ENCODE results near the gene THAP6. TPM values are rescaled to one million over a fixed set of nuclear protein-coding genes. Genes with fewer than 3 reads are reported as not detected.
A peak's percentile ranks its signal among the peaks of the same experiment; 100 is the strongest.
"Not testable (repeated sequence)": the region's sequence is repeated elsewhere in the genome, so short reads cannot be mapped to it uniquely, and the experiment has no call there.

THAP6 gene
- total RNA-seq, 8 experiments from 2014 or later: 13.4 to 26.5 (median 19.5) TPM

DNA sequence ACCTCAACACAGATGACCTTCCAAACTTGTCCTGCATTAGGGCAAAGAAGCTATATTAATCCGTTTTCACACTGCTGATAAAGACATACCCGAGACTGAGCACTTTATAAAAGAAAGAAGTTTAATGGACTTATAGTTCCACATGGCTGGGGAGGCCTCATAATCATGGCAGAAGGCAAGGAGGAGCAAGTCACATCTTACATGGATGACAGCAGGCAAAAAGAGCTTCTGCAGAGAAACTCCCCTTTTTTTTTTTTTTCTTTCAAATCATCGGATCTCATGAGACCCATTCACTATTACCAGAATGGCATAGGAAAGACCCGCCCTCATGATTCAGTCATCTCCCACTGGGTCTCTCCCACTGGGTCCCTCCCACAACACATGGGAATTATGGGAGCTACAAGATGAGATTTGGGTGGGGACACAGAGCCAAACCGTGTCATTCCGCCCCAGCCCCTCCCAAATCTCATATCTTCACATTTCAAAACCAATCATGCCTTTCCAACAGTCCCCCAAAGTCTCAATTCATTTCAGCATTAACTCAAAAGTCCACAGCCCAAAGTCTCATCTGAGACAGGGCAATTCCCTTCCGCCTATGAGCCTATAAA is 17.4 kb downstream of the THAP6 start:
- in situ Hi-C loops (cut with MboI; ENCODE audit: low pct_unique_long_range_greater_than_20kb in 2 of 9, low sequenced_read_pairs in 9 of 9, unreplicated experiment in 9 of 9); H3K4me3 ChIP-seq; H3K4me1 ChIP-seq (replicated peaks in 1 of 2); H3K27ac ChIP-seq; ATAC-seq (replicated peaks in 6 of 8): not testable (repeated sequence)
- 60 to 100% (median 100%) methylated on average over 1 to 6 of the region's 7 CpGs for WGBS, 10 experiments

DNA sequence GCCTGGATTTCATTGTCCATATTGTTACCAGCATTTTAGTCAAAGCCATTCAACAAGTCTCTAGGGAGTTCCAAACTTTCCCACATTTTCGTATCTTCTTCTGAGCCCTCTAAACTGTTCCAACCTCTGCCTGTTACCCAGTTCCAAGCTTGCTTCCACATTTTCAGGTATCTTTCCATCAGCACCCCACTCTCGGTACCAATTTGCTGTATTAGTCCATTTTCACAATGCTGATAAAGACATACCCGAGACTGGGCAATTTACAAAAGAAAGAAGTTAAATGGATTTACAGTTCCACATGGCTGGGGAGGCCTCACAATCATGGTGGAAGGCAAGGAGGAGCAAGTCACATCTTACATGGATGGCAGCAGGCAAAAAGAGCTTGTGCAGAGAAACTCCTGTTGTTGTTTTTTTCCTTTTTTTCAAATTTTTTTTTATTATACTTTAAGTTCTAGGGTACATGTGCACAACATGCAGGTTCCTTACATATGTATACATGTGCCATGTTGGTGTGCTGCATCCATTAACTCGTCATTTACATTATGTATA is 19.1 kb downstream of the THAP6 start:
- H3K4me3 ChIP-seq; in situ Hi-C loops (cut with MboI; ENCODE audit: low pct_unique_long_range_greater_than_20kb in 2 of 9, low sequenced_read_pairs in 9 of 9, unreplicated experiment in 9 of 9); H3K4me1 ChIP-seq (replicated peaks in 1 of 2); ATAC-seq (replicated peaks in 6 of 8); H3K27ac ChIP-seq: not testable (repeated sequence)
- WGBS, 10 experiments: 90 to 100% (median 96%) methylated on average over 2 to 4 of the region's 4 CpGs; no CpG with 5 or more reads in 1 of the 10 experiments

DNA sequence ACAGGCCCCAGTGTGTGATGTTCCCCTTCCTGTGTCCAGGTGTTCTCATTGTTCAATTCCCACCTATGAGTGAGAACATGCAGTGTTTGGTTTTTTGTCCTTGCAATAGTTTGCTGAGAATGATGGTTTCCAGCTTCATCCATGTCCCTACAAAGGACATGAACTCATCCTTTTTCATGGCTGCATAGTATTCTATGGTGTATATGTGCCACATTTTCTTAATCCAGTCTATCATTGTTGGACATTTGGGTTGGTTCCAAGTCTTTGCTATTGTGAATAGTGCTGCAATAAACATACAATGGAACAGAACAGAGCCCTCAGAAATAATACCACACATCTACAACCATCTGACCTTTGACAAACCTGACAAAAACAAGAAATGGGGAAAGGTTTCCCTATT is 19.7 kb downstream of the THAP6 start:
- H3K4me3 ChIP-seq; in situ Hi-C loops (cut with MboI; ENCODE audit: low pct_unique_long_range_greater_than_20kb in 2 of 9, low sequenced_read_pairs in 9 of 9, unreplicated experiment in 9 of 9); H3K27ac ChIP-seq; H3K4me1 ChIP-seq (replicated peaks in 1 of 2); ATAC-seq (replicated peaks in 6 of 8): not testable (repeated sequence)

DNA sequence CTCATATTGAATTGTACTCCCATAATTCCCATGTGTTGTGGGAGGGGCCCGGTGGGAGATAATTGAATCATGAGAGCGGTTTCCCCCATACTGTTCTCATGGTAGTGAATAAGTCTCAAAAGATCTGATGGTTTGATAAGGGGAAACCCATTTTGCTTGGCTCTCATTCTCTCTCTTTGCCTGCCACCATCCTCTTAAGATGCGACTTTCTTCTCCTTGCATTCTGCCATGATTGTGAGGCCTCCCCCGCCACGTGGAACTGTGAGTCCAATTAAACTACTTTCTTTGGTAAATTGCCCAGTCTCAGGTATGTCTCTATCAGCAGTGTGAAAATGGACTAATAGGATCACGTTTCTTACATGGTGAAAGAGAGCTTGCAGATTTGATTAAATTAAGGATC is 23.0 kb downstream of the THAP6 start:
- H3K4me3 ChIP-seq; H3K4me1 ChIP-seq (replicated peaks in 1 of 2); H3K27ac ChIP-seq; in situ Hi-C loops (cut with MboI; ENCODE audit: low pct_unique_long_range_greater_than_20kb in 2 of 9, low sequenced_read_pairs in 9 of 9, unreplicated experiment in 9 of 9); ATAC-seq (replicated peaks in 6 of 8): not testable (repeated sequence)
- 80 to 100% (median 94%) methylated on average over 1 to 5 of the region's 6 CpGs; no CpG with 5 or more reads in 2 of the 10 experiments for WGBS, 10 experiments

DNA sequence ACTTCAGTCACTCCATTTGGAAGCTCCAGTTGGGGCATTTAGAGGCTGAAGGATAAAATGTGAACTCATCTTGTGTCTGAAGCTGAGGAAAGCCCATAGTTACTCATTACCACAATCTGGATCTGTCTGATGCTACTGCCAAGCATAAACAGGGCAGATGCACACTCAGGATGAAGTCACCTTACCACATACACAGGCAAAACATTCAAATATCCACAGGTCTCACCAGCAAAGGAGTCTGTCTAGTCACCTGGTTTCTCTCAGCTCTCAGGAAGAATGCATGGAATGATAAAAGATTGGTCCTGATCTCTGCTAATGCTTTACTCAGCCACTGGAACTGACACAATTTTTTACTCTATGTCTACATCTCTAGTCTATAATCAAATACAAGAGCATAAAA is 28.6 kb downstream of the THAP6 start:
- in situ Hi-C loops (cut with MboI; ENCODE audit: low pct_unique_long_range_greater_than_20kb in 2 of 9, low sequenced_read_pairs in 9 of 9, unreplicated experiment in 9 of 9): no loop called here
- no peaks in the 10 kb centered on the region for H3K4me1 ChIP-seq (replicated peaks in 1 of 2)
- ATAC-seq (replicated peaks in 6 of 8): no peak
- no peak overlapping the region for H3K4me3 ChIP-seq
- no peak overlapping the region for H3K27ac ChIP-seq

DNA sequence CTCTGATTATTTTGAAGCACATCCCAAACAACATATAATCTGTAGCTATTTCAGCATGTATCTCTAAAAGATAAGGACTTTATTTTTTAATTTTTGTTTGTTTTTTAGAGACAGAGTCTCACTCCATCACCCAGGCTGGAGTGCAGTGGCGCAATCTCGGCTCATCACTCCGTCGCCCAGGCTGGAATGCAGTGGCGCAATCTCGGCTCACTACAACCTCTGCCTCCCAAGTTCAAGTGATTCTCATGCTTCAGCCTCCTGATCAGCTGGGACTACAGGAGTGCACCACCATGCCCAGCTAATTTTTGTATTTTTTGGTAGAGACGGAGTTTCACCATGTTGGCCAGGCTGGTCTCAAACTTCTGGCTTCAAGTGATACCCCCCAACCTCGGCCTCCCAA is 29.9 kb downstream of the THAP6 start:
- ATAC-seq (replicated peaks in 6 of 8); H3K4me3 ChIP-seq; H3K4me1 ChIP-seq (replicated peaks in 1 of 2); in situ Hi-C loops (cut with MboI; ENCODE audit: low pct_unique_long_range_greater_than_20kb in 2 of 9, low sequenced_read_pairs in 9 of 9, unreplicated experiment in 9 of 9); H3K27ac ChIP-seq: not testable (repeated sequence)
- WGBS, 10 experiments: 80 to 100% (median 96%) methylated on average over 2 to 7 of the region's 8 CpGs; no CpG with 5 or more reads in 3 of the 10 experiments

DNA sequence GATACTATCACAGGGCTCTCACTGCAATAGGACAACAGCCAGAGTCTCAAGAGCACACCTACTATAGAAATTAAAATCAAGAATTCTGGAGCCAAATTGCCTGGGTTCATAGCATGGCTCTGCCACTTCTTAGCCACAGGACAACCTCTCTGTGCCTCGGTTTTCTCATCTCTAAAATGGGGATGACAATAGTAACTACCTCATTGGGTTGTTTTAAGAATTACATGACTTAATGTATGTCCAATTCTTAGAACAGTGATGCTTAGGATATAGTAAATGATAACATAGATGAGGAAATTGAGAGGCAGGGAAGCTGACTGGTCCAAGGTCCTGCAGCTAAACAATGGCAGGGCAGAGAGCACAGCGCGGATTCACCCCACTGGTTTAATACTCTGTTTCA is 30.6 kb downstream of the THAP6 start:
- Histone ChIP-seq H3K4me3 (no peak overlapping the region), H3K4me1 (replicated peaks in 1 of 2) (no peaks in the 10 kb centered on the region), H3K27ac (no peak overlapping the region)
- 29 to 100% (median 87%) methylated on average over 1 to 3 of the region's 3 CpGs; no CpG with 5 or more reads in 1 of the 10 experiments for WGBS, 10 experiments
- no peak for ATAC-seq (replicated peaks in 6 of 8)
- in situ Hi-C loops (cut with MboI; ENCODE audit: low pct_unique_long_range_greater_than_20kb in 2 of 9, low sequenced_read_pairs in 9 of 9, unreplicated experiment in 9 of 9): no loop called here

DNA sequence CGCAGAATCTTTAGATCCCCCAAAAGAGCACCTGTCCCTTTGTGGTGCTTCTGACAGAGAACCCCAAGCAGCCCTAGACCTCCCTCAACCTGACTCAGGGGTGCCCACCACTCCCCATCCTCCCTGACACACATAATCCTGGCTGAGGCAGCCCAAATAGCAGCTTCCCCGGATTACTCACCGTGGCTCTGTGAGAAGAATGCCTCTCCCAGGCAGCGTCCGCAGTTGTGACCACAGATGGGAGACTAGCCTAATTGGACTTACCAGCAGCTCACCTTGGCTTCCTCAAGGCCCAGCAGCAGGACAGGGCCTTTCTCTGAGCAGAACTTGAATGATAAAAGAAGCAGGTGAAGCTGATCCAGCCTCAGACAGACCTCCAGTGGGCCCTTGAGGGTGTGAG is 31.3 kb downstream of the THAP6 start:
- WGBS, 10 experiments: 17 to 100% (median 45%) methylated on average over 2 to 4 of the region's 5 CpGs; no CpG with 5 or more reads in 7 of the 10 experiments
- Histone ChIP-seq H3K4me1 (replicated peaks in 1 of 2) (no peaks in the 10 kb centered on the region), H3K27ac (no peak overlapping the region), H3K4me3 (no peak overlapping the region)
- no peak for ATAC-seq (replicated peaks in 6 of 8)
- in situ Hi-C loops (cut with MboI; ENCODE audit: low pct_unique_long_range_greater_than_20kb in 2 of 9, low sequenced_read_pairs in 9 of 9, unreplicated experiment in 9 of 9): no loop called here

DNA sequence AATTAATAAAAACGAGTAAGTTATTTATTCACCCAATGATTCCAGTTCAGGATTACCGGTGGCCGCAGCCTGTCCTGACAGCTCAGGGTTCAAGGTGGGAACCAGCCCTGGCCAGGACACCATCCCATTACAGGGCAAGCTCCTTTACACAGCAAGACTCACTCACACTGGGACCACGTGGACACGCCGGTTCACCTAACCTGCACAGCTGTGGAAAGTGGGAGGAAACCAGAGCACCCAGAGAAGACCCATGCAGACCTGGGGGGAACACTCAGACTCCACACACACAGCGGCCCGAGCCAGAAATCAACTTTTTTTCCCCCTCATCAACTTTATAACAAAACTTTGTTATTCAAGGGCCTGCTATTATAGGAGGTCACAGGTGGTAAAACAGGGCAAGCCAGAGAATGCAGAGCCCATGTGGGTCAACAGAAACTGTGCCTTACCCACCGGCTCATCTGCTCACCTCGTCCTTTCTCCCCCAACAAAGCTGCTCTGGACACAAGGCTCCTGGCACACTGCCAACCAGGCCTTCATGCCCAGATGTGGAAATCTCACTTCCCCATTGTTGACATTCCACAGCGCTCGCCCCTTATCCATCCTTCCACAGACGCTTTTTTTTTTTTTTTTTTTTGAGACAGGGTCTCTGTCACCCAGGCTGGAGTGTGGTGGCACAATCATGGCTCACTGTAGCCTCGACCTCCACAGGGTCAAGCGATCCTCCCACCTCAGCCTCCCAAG is 33.5 kb downstream of the THAP6 start:
- ATAC-seq (replicated peaks in 6 of 8): peak in 1 of 8 experiments; percentile 49
- in situ Hi-C loops (cut with MboI; ENCODE audit: low pct_unique_long_range_greater_than_20kb in 2 of 9, low sequenced_read_pairs in 9 of 9, unreplicated experiment in 9 of 9): no loop called here

DNA sequence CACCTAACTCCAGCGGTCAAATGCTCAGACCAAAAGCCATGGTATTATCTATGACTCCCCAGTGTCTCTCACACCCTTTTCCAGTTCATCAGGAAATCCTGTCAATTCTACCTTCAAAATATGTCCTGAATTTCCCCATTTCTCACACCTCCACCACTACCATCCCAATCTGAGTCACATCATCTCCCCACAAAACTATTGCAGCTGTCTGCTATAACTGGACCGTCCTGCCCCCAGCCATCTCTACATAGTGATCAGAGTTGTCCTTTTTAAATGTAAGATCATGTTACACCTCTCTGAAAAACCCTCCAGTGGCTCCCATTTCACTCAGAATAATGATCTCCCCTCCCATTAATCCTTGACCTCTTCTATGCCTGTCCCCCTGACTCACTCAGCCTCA is 34.7 kb downstream of the THAP6 start:
- WGBS, 10 experiments: 60 to 100% (median 88%) methylated on average over 1 to 2 of the region's 2 CpGs; no CpG with 5 or more reads in 3 of the 10 experiments
- H3K4me3 ChIP-seq: no peak overlapping the region
- in situ Hi-C loops (cut with MboI; ENCODE audit: low pct_unique_long_range_greater_than_20kb in 2 of 9, low sequenced_read_pairs in 9 of 9, unreplicated experiment in 9 of 9): no loop called here
- ATAC-seq (replicated peaks in 6 of 8): no peak
- no peaks in the 10 kb centered on the region for H3K4me1 ChIP-seq (replicated peaks in 1 of 2)
- no peak overlapping the region for H3K27ac ChIP-seq

More for the DNA sequence above, 33.5 kb downstream of the THAP6 start:
- Histone ChIP-seq H3K4me3 (no peak overlapping the region), H3K4me1 (replicated peaks in 1 of 2) (no peaks in the 10 kb centered on the region), H3K27ac (no peak overlapping the region)
- WGBS, 10 experiments: 73 to 100% (median 87%) methylated on average over 1 to 11 of the region's 15 CpGs; no CpG with 5 or more reads in 1 of the 10 experiments

DNA sequence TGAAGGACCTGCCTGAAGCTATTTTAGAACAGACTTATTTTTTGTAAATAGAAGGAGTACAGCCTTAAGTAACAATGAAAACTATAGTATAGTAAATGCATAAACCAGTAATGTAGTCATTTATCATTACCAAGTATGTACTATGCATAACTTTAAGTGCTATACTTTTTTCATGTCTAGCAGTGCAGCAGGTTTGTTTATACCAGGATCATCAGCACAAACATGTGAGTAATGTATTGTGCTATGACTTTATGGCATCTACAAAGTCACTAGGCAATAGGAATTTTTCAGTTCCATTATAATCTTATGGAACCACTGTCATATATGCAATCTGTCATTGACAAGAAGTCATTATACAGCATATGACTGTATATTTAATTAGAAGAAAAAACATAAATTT is 38.2 kb downstream of the THAP6 start:
- Histone ChIP-seq H3K4me1 (replicated peaks in 1 of 2) (peaks cover 6 to 8% of the 10 kb centered on the region in 2 donors), H3K4me3 (no peak overlapping the region), H3K27ac (no peak overlapping the region)
- in situ Hi-C loops (cut with MboI; ENCODE audit: low pct_unique_long_range_greater_than_20kb in 2 of 9, low sequenced_read_pairs in 9 of 9, unreplicated experiment in 9 of 9): no loop called here
- ATAC-seq (replicated peaks in 6 of 8): peak in 1 of 8 experiments; percentile 26

DNA sequence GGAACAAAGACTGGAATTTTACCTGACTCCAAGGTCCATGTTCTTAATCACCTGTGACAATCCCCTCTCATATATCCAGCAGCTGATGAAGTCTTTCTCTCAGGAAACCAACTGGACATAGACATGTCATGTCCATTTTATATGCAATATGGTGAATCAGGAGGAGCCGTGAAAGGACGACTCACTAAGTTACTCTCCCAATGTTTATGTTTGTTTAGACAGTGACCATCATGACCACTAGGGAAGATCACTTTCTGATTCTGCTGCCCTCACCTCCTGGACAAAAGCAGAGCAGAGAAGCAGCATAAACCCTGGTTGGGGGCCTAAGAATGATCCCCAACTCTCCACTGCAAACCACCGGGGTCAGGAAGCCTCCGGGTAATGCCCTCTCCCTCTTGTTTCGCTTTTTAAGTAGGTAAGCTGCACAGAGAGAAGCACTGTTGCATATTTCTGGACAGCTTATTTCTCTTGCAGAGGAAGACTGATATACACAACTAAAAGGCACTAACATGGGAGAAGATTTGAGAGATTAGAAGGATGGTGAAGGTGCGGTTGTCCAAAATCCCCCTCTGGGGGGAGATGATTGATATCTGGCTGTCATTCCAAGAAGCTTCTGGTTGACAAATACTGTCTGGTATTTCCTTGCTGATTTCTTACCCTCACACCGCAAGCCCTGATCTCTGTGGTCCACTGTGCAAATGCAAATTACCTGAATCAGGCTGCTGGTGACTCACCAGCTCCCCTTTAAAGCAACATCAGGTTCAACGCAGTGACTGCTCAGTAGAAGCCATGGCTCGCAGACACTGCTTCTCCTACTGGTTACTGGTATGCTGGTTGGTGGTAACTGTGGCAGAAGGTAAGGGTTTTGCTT is 41.3 kb downstream of the THAP6 start, which contains the start of gene ODAPH:
ODAPH (plus strand) TSS at position 773 of the 871 bp plus-strand sequence; CDS start at position 790, 17 bp downstream.
- peak; percentile 81 to 100 (median 99) for ATAC-seq (replicated peaks in 6 of 8)

DNA sequence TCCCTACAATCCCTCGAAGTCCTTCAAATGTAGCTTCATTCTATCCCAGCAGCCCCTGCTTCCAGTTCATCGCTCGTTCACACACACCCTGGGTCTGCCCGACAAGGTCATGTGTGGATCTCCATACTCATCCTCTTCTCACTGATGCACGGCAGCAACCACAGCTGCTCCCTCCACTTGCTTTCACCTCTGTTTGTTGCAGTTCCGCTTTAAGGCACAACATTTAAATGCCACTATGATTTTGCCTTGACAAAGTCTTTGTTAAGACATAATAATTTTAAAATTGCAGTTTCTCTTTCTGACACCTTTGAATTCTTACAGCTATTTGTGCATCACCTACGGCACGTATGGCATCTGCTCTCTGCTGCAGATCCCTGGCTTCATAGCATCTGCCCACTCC is 43.4 kb downstream of the THAP6 start:
- in situ Hi-C loops (cut with MboI; ENCODE audit: low pct_unique_long_range_greater_than_20kb in 2 of 9, low sequenced_read_pairs in 9 of 9, unreplicated experiment in 9 of 9): no loop called here
- ATAC-seq (replicated peaks in 6 of 8): no peak
- 0 to 100% (median 81%) methylated on average over 1 to 8 of the region's 8 CpGs for WGBS, 10 experiments
- no peak overlapping the region for H3K4me3 ChIP-seq
- H3K27ac ChIP-seq: no peak overlapping the region
- H3K4me1 ChIP-seq (replicated peaks in 1 of 2): peaks cover 6 to 8% of the 10 kb centered on the region in 2 donors

More for the DNA sequence above, 41.3 kb downstream of the THAP6 start, which contains the start of gene ODAPH:
- in situ Hi-C loops (cut with MboI; ENCODE audit: low pct_unique_long_range_greater_than_20kb in 2 of 9, low sequenced_read_pairs in 9 of 9, unreplicated experiment in 9 of 9): no loop called here
- Histone ChIP-seq H3K27ac (no peak within 1 kb of the TSS), H3K4me1 (replicated peaks in 1 of 2) (peaks cover 6 to 8% of the 10 kb centered on the region in 2 donors), H3K4me3 (no peak within 1 kb of the TSS)
- WGBS, 10 experiments: 20 to 80% (median 57%) methylated on average over 1 to 9 of the region's 9 CpGs; no CpG with 5 or more reads in 2 of the 10 experiments
